GM18868 (cell line): ENCODE measurements around the gene TWNK.

Experiments
- ATAC-seq: cut with Tn5 transposase; IDR thresholded peaks from one replicate; pipeline ENCODE4 v1.9.1; 2021; ENCODE audit warnings: mild to moderate bottlenecking, moderate library complexity; ENCODE audit not compliant: unreplicated experiment

Gene TWNK

GRCh38 chr10:100986952-100987684 lies at the start of gene TWNK, which contains the start of gene MRPL43:
Gene TWNK, plus strand, starts transcription at chr10:100987543. Its CDS starts 668 bp downstream, at chr10:100988211.
Gene MRPL43, minus strand, starts transcription at chr10:100987497. Its CDS starts 54 bp downstream, at chr10:100987443.
- ATAC-seq, result peak; percentile 90

- no peak for ATAC-seq
Measured at GRCh38 chr10:100939763-100940344, 47.5 kb upstream of the TWNK start.

- ATAC-seq, result no peak
Measured at GRCh38 chr10:100942229-100942628, 45.1 kb upstream of the TWNK start.

GRCh38 chr10:100943508-100943907 lies 43.8 kb upstream of the TWNK start:
- no peak for ATAC-seq

GRCh38 chr10:100945754-100946153 lies 41.6 kb upstream of the TWNK start:
- no peak for ATAC-seq

GRCh38 chr10:100948916-100949315 lies 38.4 kb upstream of the TWNK start:
- ATAC-seq, result no peak

- no peak for ATAC-seq
Measured at GRCh38 chr10:100960251-100960650, 27.1 kb upstream of the TWNK start.

- ATAC-seq, result no peak
Measured at GRCh38 chr10:100962351-100963080, 24.8 kb upstream of the TWNK start.

GRCh38 chr10:100963826-100964225 lies 23.5 kb upstream of the TWNK start:
- no peak for ATAC-seq

GRCh38 chr10:100965820-100966219 lies 21.5 kb upstream of the TWNK start:
- no peak for ATAC-seq

- ATAC-seq, result no peak
Measured at GRCh38 chr10:100966887-100967286, 20.5 kb upstream of the TWNK start.

GRCh38 chr10:100967332-100967731 lies 20.0 kb upstream of the TWNK start:
- ATAC-seq, result no peak

- no peak for ATAC-seq
Measured at GRCh38 chr10:100968062-100968736, 19.1 kb upstream of the TWNK start.

GRCh38 chr10:100968863-100969186 lies 18.5 kb upstream of the TWNK start:
- no peak for ATAC-seq

GRCh38 chr10:100969187-100970075 lies 17.9 kb upstream of the TWNK start, which contains the start of gene SEMA4G:
Gene SEMA4G, plus strand, starts transcription at chr10:100969504. Its CDS starts 3,409 bp downstream, at chr10:100972913.
- peak; percentile 66 for ATAC-seq

GRCh38 chr10:100970076-100970913 lies 17.0 kb upstream of the TWNK start:
- no peak for ATAC-seq

GRCh38 chr10:100970914-100971811 lies 16.2 kb upstream of the TWNK start:
- ATAC-seq, result no peak

GRCh38 chr10:100972115-100972903 lies 15.0 kb upstream of the TWNK start:
- no peak for ATAC-seq
